Central memory CD4-positive, alpha-beta T cell (primary cell): ENCODE data around the gene TACC2.

Source experiments
- DNase-seq: peaks from one replicate; pipeline ENCODE4 v3.0.0; 2022

The TACC2 gene

GRCh38 chr10:122282909-122283308 lies 293.9 kb downstream of the TACC2 start:
- DNase-seq = no peak

GRCh38 chr10:122285506-122286444 lies 296.8 kb downstream of the TACC2 start:
- no peak for DNase-seq

GRCh38 chr10:122286867-122287266 lies 297.9 kb downstream of the TACC2 start:
- no peak for DNase-seq

- no peak for DNase-seq
These were observed 298.6 kb downstream of the TACC2 start for GRCh38 chr10:122287570-122287969.

- no peak for DNase-seq
These were observed 299.3 kb downstream of the TACC2 start for GRCh38 chr10:122288262-122288661.

- no peak for DNase-seq
These were observed 300.0 kb downstream of the TACC2 start for GRCh38 chr10:122288917-122289316.

- no peak for DNase-seq
These were observed 301.4 kb downstream of the TACC2 start for GRCh38 chr10:122290334-122290733.

- DNase-seq = no peak
These were observed 302.0 kb downstream of the TACC2 start for GRCh38 chr10:122290833-122291532.

- no peak for DNase-seq
These were observed 302.8 kb downstream of the TACC2 start for GRCh38 chr10:122291739-122292138.

GRCh38 chr10:122292376-122292775 lies 303.4 kb downstream of the TACC2 start:
- DNase-seq = no peak

- DNase-seq = no peak
These were observed 304.4 kb downstream of the TACC2 start for GRCh38 chr10:122293156-122293960.

- DNase-seq = no peak
These were observed 305.0 kb downstream of the TACC2 start for GRCh38 chr10:122293961-122294380.

GRCh38 chr10:122294511-122295450 lies 305.8 kb downstream of the TACC2 start:
- DNase-seq = no peak

GRCh38 chr10:122295451-122295809 lies 306.5 kb downstream of the TACC2 start:
- DNase-seq = no peak

- no peak for DNase-seq
These were observed 307.6 kb downstream of the TACC2 start for GRCh38 chr10:122296363-122297120.

- no peak for DNase-seq
These were observed 308.6 kb downstream of the TACC2 start for GRCh38 chr10:122297583-122297982.

GRCh38 chr10:122298206-122298597 lies 309.2 kb downstream of the TACC2 start:
- no peak for DNase-seq

GRCh38 chr10:122298598-122299301 lies 309.8 kb downstream of the TACC2 start:
- peak; percentile 50 for DNase-seq

- DNase-seq = no peak
These were observed 310.6 kb downstream of the TACC2 start for GRCh38 chr10:122299423-122300075.
